Kidney capillary endothelial cell (primary cell): ENCODE data around the gene MGLL.

Source experiments
- DNase-seq: peaks from one replicate; pipeline ENCODE4 v3.0.0-alpha.2; 2018; ENCODE audit warnings: low spot score

Gene MGLL

GRCh38 chr3:127788451-127788909, 33.8 kb downstream of the MGLL start:
- DNase-seq, result no peak

GRCh38 chr3:127787571-127788365, 34.5 kb downstream of the MGLL start:
- DNase-seq, result no peak

DNA sequence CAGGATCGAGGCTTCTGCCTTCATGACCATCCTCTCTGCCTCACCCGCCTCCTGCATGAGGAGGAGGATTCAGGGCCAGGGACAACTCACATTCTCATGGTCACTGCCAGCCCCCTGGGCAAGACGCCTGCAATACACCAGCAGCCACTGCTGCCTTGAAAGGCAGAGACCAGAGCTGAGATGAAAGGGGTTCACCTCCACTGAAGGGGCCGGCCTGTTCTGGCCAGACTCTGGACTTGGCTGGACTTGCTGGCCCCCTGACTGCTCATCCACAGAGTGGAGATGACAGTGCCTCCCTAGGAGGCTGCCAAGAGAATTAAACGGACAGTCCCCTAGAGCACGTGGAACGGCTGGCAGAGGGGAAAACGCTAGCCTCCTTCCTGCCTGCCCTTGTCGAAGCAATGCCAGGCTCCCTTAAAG, 35.2 kb downstream of the MGLL start:
- no peak for DNase-seq

GRCh38 chr3:127786353-127787070, 35.8 kb downstream of the MGLL start:
- no peak for DNase-seq

- no peak for DNase-seq
Measured at GRCh38 chr3:127785711-127786265, 36.5 kb downstream of the MGLL start.

- DNase-seq, result no peak
Measured at GRCh38 chr3:127784865-127785710, 37.2 kb downstream of the MGLL start.

DNA sequence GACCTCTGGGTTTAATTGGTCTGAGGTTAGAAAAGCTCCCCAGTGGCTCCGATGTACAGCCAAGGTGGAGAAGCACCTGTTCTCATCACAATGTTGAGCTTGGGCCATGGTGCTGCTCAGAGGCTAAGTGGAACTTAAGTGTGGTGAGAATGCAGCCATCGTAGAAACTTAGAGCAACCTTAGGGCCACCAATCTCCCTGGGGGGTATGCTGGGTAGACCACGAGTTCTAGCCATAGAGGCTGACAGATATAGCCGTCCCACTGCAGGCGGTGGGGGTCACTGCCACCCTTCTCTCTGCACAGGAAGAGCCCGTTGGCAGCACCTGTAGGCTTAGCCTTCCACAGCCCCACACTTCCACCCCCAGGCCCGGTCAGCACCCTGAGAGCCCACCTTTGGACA, 38.0 kb downstream of the MGLL start:
- no peak for DNase-seq

- DNase-seq, result no peak
Measured at GRCh38 chr3:127783642-127784160, 38.6 kb downstream of the MGLL start.

GRCh38 chr3:127783166-127783565, 39.1 kb downstream of the MGLL start:
- no peak for DNase-seq

DNA sequence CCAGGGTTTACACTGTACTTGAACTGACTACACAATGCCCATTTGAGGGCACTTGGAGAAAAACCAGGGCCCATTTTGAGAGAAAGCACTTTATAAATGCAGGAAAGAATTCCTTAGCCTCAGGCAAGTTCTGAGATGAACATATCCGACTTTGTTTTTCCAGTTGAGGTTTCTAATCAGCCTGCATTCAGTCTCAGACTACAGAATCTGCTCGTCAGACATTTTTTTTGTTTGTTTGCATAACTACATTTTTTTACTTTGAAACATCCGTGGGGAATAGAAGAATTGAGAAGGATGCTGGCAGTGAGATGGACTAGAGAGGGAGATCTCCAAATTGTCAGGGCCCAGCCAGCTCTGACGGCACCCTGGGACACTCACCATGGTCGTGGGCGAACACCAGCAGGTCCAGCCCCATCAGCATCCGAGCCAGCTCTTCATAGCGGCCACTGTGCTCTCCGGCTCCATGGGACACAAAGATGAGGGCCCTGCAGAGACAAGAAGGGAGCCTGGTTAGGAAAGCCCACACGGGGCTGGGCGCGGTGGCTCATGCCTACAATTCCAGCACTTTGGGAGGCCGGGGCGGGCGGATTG, 40.8 kb downstream of the MGLL start:
- DNase-seq, result no peak

GRCh38 chr3:127780536-127781400, 41.5 kb downstream of the MGLL start:
- no peak for DNase-seq

DNA sequence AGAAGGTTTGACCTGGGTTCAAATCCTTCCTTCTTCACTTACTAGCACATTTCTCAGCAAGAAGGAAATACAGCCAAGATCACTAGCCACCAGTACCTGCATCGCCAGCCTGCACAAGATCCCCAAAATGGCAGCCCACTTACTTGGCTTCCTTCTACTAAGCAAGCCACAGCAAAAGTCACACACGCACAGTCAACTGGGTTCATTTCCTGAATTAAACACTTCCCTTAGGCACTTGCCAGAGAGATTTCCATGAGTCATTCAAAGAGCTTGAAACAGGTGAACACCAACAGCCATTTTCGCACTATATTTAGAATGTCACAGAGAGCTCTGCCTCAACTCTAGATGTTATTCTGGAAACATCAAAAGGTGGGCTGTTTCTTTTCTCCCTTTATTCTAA, 42.6 kb downstream of the MGLL start:
- peak; percentile 53 for DNase-seq

GRCh38 chr3:127777921-127778656, 44.2 kb downstream of the MGLL start:
- no peak for DNase-seq

- no peak for DNase-seq
Measured at GRCh38 chr3:127777332-127777731, 45.0 kb downstream of the MGLL start.

DNA sequence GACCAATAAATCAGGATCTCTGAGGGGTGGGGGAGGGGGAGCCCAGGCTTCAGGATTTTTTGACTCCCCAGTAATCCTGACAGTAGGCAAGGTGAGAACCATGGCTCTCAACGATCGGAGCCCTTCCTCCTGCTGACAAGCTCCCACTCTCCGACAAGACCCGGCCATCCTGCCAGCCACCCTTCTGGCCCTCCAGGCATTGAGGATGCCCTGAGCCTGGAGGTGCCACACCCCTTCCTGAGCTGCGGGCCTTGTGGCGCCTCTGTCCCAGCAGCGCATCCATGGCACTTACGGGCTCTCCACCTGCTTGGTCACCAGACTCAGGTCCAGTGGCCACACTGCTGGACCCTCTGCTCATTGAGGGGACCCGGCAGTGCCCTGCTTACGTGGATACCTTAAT, 46.0 kb downstream of the MGLL start:
- no peak for DNase-seq

DNA sequence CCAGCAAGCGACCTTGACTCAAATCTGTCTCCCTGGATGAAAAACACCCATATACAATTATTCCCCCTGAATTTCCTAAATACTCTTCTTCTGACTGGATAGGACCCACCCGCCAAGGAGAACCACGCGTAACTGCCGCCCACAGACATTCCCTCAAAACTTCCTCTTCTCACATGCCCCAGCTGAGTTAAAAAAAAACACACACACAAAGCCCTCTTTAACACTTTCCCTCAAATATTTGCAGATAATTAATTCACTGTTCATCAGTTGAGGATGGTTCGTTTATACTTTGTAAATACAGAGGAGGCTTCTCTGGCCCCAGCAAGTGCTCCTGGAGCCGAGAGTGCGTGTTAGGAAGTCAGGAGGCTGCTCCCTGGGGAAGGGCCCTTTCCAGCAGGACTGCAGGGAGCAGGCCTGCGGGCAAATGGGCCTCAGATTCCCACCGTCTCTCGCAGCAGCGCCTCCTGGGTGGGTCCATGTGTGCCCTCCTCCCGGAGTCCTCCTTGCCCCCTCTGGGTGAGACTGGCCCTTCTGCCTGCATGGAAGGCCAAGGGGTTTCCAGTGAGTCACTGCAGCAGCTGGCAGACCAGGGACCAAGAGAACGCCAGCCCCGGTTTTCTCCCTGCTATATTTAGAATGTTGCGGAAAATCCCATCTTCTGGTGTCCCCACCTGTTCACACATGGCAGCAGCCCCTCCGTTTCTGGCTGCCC, 46.8 kb downstream of the MGLL start:
- no peak for DNase-seq

DNA sequence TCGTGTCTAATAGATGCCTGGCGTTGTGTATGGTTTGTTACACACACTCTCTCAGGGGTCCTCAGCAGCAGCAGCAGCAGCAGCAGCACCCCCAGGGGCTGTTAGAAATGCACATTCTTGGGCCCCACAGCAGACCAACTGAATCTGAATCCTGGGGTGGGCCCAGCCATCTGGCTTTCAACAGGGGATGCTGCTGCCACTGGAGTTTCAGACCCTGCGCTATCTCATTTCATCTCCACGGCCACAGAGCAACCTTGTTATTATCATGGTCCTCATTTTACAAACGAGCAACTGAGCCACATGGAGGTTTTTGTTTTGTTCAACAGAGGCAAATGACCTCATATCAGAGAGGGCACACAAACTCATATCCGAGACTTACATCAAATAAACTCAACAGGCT, 47.7 kb downstream of the MGLL start:
- DNase-seq, result no peak

GRCh38 chr3:127773752-127774395, 48.4 kb downstream of the MGLL start:
- DNase-seq, result no peak
